Activated T-helper 2 cell treated with anti-CD3 and anti-CD28 coated beads, Interferon-gamma antibody, Interleukin-2, Interleukin-4, amounts not matched to agents 10 μg/mL and 5 μg/mL and 100 μg/mL, durations not matched to agents 14 hours and 24 hours and 36 hours (primary cell): ENCODE measurements around the gene PDGFRB. TPM values are rescaled to one million over a fixed set of nuclear protein-coding genes. Genes with fewer than 3 reads are reported as not detected.

ENCODE experiments used
- DNase-seq: peaks from one replicate; pipeline ENCODE4 v3.0.0; 2021; ENCODE audit warnings: low spot score
- H3K27ac Mint-ChIP-seq: one replicate; pipeline ENCODE4 v1.8.0; 2021; ENCODE audit warnings: mixed read lengths
- H3K27me3 Mint-ChIP-seq: one replicate; pipeline ENCODE4 v1.8.0; 2021; ENCODE audit warnings: low read depth, mixed read lengths
- H3K36me3 Mint-ChIP-seq: one replicate; pipeline ENCODE4 v1.8.0; 2021; ENCODE audit warnings: low read depth, mixed read lengths
- H3K4me1 Mint-ChIP-seq: one replicate; pipeline ENCODE4 v1.8.0; 2021; ENCODE audit warnings: low read depth, mixed read lengths
- H3K4me3 Mint-ChIP-seq: one replicate; pipeline ENCODE4 v1.8.0; 2021; ENCODE audit warnings: low read depth, mild to moderate bottlenecking, moderate library complexity, mixed read lengths
- H3K9me3 Mint-ChIP-seq: one replicate; pipeline ENCODE4 v1.8.0; 2021; ENCODE audit warnings: mixed read lengths
- intact Hi-C: fragments of 100-400 bp; cut with micrococcal nuclease; formaldehyde crosslinking; loops from one replicate; pipeline ENCODE4 v1.15.1; 2023
- total RNA-seq: library from RNA; stranded (reverse); gene quantifications from 2 replicates; pipeline ENCODE4 v1.2.3, GENCODE V29; 2022

PDGFRB gene
- total RNA-seq, 1 donor from 2014 or later = 1.3 TPM

- intact Hi-C loops = loop anchor here (5.0 kb wide), 1 partner anchor 66 kb away; the partner anchor contains the start of genes HMGXB3 and TIGD6
- Mint-ChIP-seq H3K4me1 (peaks cover 22% of the 10 kb centered on the region), H3K27ac (no peak overlapping the region), H3K27me3 (peaks cover 1% of the 10 kb centered on the region), H3K4me3 (no peak overlapping the region), H3K9me3 (no peaks in the 10 kb centered on the region), H3K36me3 (no peaks in the 10 kb centered on the region)
- no peak for DNase-seq
These were observed 87.6 kb downstream of the PDGFRB start for GRCh38 chr5:150068071-150068470.

- no peak for DNase-seq
- no peak overlapping the region for H3K27ac Mint-ChIP-seq
- H3K9me3 Mint-ChIP-seq = no peaks in the 10 kb centered on the region
- no peaks in the 10 kb centered on the region for H3K36me3 Mint-ChIP-seq
- no peak overlapping the region for H3K4me3 Mint-ChIP-seq
- intact Hi-C loops = loop anchor here (5.0 kb wide), 1 partner anchor 65 kb away; the partner anchor contains the start of genes HMGXB3 and TIGD6
- H3K27me3 Mint-ChIP-seq = peaks cover 1% of the 10 kb centered on the region
- peaks cover 22% of the 10 kb centered on the region for H3K4me1 Mint-ChIP-seq
These were observed 88.2 kb downstream of the PDGFRB start for GRCh38 chr5:150067405-150067960.

- H3K27me3 Mint-ChIP-seq = peaks cover 1% of the 10 kb centered on the region
- H3K4me3 Mint-ChIP-seq = no peak overlapping the region
- no peaks in the 10 kb centered on the region for H3K9me3 Mint-ChIP-seq
- H3K4me1 Mint-ChIP-seq = peaks cover 22% of the 10 kb centered on the region
- H3K36me3 Mint-ChIP-seq = no peaks in the 10 kb centered on the region
- intact Hi-C loops = loop anchor here (5.0 kb wide), 1 partner anchor 65 kb away; the partner anchor contains the start of genes HMGXB3 and TIGD6
- H3K27ac Mint-ChIP-seq = peak overlapping the region; percentile 46
- DNase-seq = no peak
These were observed 88.7 kb downstream of the PDGFRB start for GRCh38 chr5:150066901-150067396.

- no peaks in the 10 kb centered on the region for H3K9me3 Mint-ChIP-seq
These were observed 89.2 kb downstream of the PDGFRB start for GRCh38 chr5:150066436-150066835.

GRCh38 chr5:150065886-150066285 is 89.8 kb downstream of the PDGFRB start:
- H3K9me3 Mint-ChIP-seq = no peaks in the 10 kb centered on the region
- no peak overlapping the region for H3K4me3 Mint-ChIP-seq
- H3K4me1 Mint-ChIP-seq = peaks cover 22% of the 10 kb centered on the region
- no peaks in the 10 kb centered on the region for H3K36me3 Mint-ChIP-seq
- intact Hi-C loops = loop anchor here (5.0 kb wide), 1 partner anchor 64 kb away; the partner anchor contains the start of genes HMGXB3 and TIGD6
- DNase-seq = no peak
- no peak overlapping the region for H3K27ac Mint-ChIP-seq
- peaks cover 1% of the 10 kb centered on the region for H3K27me3 Mint-ChIP-seq

More at GRCh38 chr5:150066436-150066835, 89.2 kb downstream of the PDGFRB start:
- H3K36me3 Mint-ChIP-seq = no peaks in the 10 kb centered on the region
- H3K27me3 Mint-ChIP-seq = peaks cover 1% of the 10 kb centered on the region
- peaks cover 22% of the 10 kb centered on the region for H3K4me1 Mint-ChIP-seq
- intact Hi-C loops = loop anchor here (5.0 kb wide), 1 partner anchor 64 kb away; the partner anchor contains the start of genes HMGXB3 and TIGD6
- DNase-seq = no peak
- no peak overlapping the region for H3K4me3 Mint-ChIP-seq
- H3K27ac Mint-ChIP-seq = no peak overlapping the region

GRCh38 chr5:150065346-150065745 is 90.3 kb downstream of the PDGFRB start:
- Mint-ChIP-seq H3K4me3 (no peak overlapping the region), H3K27ac (no peak overlapping the region), H3K36me3 (no peaks in the 10 kb centered on the region), H3K9me3 (no peaks in the 10 kb centered on the region), H3K4me1 (peaks cover 22% of the 10 kb centered on the region), H3K27me3 (peaks cover 1% of the 10 kb centered on the region)
- DNase-seq = no peak
- intact Hi-C loops = loop anchor here (5.0 kb wide), 1 partner anchor 63 kb away; the partner anchor contains the start of genes HMGXB3 and TIGD6

GRCh38 chr5:150064681-150065220 is 90.9 kb downstream of the PDGFRB start:
- intact Hi-C loops = loop anchor here (5.0 kb wide), 1 partner anchor 62 kb away; the partner anchor contains the start of genes HMGXB3 and TIGD6

More at GRCh38 chr5:150064681-150065220, 90.9 kb downstream of the PDGFRB start:
- no peak for DNase-seq
- Mint-ChIP-seq H3K4me1 (peaks cover 22% of the 10 kb centered on the region), H3K4me3 (no peak overlapping the region), H3K9me3 (no peaks in the 10 kb centered on the region), H3K27me3 (peaks cover 1% of the 10 kb centered on the region), H3K36me3 (no peaks in the 10 kb centered on the region), H3K27ac (no peak overlapping the region)

Other genes with a start within 250 kb of the PDGFRB start
- gene PDE6A, start 211.1 kb downstream of the PDGFRB start, total RNA-seq = not detected in 2 replicates
- 7.7 and 8.0 TPM in 2 replicates for gene SLC26A2, start 195.1 kb downstream of the PDGFRB start, total RNA-seq
- gene TIGD6, start 155.2 kb downstream of the PDGFRB start, total RNA-seq = 2.4 and 2.6 TPM in 2 replicates
- gene HMGXB3, start 155.1 kb downstream of the PDGFRB start, total RNA-seq = 39.6 and 42.2 TPM in 2 replicates
- 0.18 and 0.27 TPM in 2 replicates for gene CSF1R, start 69.3 kb downstream of the PDGFRB start, total RNA-seq
- not detected in 2 replicates for gene CDX1, start 10.9 kb upstream of the PDGFRB start, total RNA-seq
- gene SLC6A7, start 34.2 kb upstream of the PDGFRB start, total RNA-seq = not detected in 2 replicates
- not detected in 2 replicates for gene CAMK2A, start 133.9 kb upstream of the PDGFRB start, total RNA-seq
- not detected in 2 replicates for gene ARSI, start 147.1 kb upstream of the PDGFRB start, total RNA-seq
- 95.8 and 98.2 TPM in 2 replicates for gene TCOF1, start 201.9 kb upstream of the PDGFRB start, total RNA-seq